GM19438 (cell line): Measurements from ENCODE around the gene SLC9B2.
"Not testable (repeated sequence)": the region's sequence is repeated elsewhere in the genome, so short reads cannot be mapped to it uniquely, and the experiment has no call there.

Experiments used
- ATAC-seq: cut with Tn5 transposase; IDR thresholded peaks from one replicate; pipeline ENCODE4 v1.9.1; 2021; ENCODE audit warnings: low read depth; ENCODE audit not compliant: unreplicated experiment

Gene SLC9B2

DNA sequence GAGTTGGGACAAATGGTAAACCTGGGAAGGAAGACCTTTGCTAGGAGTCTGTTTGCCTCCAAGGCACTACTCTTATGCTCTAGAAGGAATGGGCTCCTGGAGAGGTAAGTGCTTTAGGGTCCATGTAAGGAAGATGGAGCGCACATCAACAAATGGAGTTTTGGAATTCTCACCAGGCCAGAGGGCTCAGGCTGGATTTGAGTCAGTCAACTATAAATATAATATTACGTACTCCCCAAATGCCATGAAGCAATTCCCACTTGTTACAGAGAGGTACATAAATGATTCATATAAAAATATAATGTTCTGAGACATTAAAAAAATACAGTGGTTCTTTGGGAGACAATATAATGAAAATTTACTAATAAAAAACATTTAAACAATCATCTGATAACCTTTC lies 55.4 kb downstream of the SLC9B2 start:
- ATAC-seq: no peak

GRCh38 chr4:103019308-103020124 lies 57.0 kb downstream of the SLC9B2 start, which contains the start of gene SLC9B1:
Gene SLC9B1 (minus strand): TSS chr4:103019705. CDS start chr4:102991711, 27,994 bp downstream.
- peak; percentile 99 for ATAC-seq

GRCh38 chr4:103018391-103019307 lies 57.9 kb downstream of the SLC9B2 start:
- ATAC-seq: peak; percentile 3

DNA sequence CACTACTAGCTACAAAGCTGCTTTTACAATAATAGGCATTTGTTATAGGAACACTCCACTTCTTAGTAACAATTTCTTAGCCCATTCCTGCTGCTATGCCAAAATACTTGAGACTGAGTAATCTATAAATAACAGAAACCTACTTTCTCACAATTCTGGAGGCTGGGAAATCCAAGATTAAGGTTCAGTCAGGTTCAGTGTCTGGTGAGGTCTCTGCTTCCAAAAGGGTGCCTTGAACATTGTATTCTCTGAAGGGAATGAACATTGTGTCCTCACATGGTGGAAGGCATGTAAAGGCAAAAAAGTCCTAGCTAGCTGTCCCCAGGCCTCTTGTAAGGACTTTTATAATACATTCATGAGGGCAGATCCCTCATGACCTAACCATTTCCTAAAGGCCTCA lies 64.0 kb downstream of the SLC9B2 start:
- no peak for ATAC-seq

- no peak for ATAC-seq
Observed at GRCh38 chr4:103012060-103012459, 64.5 kb downstream of the SLC9B2 start.

DNA sequence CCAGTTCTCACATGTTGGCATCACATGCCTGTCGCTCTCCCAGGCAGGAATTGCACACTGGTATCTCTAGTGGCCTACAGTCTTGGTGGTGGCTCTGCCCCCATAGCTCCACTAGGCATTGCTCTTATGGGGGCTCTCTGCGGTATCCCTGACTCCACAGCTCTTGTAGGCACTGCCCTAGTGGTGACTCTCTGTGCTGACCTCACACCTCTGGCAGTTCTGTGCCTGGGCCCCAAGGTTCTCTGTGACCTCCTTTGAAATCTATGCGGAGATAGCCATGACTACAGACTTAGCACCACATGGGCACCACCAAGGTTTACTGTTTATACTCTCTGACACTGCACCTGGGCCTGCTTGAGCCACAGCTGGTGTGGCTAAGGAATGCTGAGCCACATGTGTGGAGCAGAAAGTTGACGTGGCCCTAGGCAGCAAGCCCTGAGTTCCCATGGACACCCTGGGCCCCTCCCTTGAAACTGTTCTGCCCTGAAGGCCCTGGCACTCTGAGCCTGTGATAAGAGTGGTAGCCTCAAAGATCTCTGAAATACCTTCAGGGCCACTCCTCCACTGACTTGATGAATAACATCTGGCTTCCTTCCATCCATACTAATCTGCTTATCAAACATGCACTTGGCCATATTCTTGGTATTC lies 65.1 kb downstream of the SLC9B2 start:
- no peak for ATAC-seq

DNA sequence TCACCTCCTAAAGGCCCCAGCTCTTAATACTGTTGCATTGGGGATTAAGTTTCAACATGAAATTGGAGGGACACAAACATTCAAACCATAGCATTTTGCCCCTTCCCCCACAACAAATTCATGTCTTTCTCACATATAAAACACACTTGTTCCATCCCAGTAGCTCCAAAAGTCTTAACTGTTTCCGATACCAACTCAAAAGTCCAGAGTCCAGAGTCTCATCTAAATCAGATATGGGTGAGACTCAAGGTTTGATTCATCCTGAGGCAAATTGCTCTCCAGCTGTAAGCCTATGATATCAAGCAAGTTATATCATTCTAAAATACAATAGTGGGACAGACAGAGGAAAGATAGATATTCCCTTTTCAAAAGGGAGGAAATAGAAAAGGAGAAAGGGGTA lies 65.8 kb downstream of the SLC9B2 start:
- no peak for ATAC-seq

DNA sequence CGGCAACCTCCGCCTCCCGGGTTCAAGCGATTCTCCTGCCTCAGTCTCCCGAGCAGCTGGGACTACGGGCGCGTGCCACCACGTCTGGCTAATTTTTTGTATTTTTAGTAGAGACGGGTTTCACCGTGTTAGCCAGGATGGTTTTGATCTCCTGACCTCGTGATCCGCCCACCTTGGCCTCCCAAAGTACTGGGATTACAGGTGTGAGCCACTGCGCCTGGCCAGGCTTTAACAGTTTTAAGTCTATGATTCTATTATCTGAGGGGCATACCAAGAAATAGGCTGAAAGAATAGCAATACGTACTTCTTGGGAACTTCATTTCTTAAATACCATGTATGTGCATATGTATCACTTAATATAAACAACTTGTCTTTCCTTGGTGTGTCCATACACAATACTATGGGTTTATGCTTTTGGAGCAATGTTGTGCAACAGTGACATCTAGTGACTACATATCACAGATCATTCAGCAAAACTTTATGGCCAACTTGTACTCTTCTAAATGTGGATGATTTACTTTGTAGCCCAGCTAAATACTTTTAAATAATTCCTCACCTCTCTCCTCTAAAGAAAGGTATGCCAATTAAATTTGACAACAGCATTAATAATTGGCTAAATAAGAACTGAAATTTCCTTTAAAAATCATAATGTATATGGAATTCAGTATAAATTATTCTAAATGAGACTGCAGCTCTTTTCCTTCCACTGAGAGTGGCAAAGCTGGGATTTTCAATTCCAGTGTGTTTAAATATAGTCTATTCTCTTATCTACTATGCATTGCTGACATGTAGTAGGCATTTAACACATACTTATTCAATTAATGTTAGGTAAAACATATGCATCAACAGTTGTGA lies 67.5 kb downstream of the SLC9B2 start:
- ATAC-seq: peak; percentile 66

- ATAC-seq: no peak
Observed at GRCh38 chr4:103002551-103002950, 74.0 kb downstream of the SLC9B2 start.

DNA sequence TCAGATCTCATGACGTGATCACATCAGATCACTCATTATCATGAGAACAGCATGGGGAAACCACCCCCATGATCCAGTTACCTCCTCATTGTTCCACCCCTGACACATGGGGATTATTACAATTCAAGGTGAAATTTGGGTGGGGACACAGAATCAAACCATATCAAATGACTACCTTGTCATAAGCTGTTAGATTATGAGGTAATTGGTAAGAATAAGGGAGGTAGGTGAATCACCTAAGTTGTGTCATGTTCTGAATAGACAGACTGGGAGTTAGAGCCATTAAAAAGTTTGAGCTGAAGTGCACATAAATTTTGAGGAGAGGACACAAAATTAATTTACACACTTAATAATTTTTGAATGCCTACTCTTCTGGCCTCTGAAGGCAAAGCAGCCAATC lies 81.8 kb downstream of the SLC9B2 start:
- ATAC-seq: no peak

GRCh38 chr4:102993985-102994384 lies 82.6 kb downstream of the SLC9B2 start:
- not testable (repeated sequence) for ATAC-seq

DNA sequence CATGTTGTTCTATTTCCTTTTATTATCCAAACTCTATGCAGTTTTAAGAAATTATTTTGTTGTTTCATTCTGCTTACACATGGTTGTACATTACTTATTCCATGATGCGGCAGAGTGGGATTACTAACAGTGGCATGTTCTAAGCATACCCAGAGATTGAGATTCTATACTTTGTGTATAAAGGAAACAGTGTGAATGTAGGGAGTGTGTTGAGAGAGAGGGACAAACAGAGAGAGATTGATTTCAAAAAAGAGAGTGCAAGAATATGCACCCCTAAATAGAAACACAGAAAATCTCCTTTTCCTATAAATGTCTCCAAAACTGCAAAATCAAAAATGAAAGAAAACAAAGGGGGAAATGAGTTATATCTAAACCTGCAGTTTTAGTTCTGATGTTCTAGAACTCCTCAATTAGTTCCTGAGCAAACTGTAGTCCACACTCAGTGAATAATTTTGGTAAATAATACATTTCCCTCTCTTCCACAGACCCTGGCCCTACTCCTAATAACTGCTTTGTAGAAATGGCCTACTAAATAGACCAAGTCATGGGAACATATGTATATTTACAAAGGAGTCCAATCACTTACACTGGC lies 88.0 kb downstream of the SLC9B2 start:
- ATAC-seq: no peak

DNA sequence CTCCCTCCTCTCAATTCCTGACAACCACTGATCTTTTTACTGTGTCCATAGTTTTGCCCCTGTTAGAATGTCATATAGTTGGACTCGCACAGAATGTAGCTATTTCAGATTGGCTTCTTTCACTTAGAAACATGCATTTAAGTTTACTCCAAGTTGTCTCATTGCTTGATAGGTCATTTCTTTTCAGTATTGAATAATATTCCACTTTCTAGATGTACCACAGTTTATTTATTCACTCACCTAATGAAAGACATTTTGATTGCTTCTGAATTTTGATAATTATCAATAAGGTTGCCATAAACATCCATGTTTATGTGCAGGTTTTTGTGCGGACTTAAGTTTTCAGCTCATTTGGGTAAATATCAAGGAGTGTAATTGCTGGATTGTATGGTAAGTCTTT lies 95.6 kb downstream of the SLC9B2 start:
- no peak for ATAC-seq
